GM21528 (cell line): ENCODE measurements around the gene IRS1.

ENCODE experiments used
- ATAC-seq: cut with Tn5 transposase; IDR thresholded peaks from one replicate; pipeline ENCODE4 v1.9.1; 2021; ENCODE audit warnings: mild to moderate bottlenecking, moderate library complexity; ENCODE audit not compliant: unreplicated experiment, low FRiP score

Gene IRS1

DNA sequence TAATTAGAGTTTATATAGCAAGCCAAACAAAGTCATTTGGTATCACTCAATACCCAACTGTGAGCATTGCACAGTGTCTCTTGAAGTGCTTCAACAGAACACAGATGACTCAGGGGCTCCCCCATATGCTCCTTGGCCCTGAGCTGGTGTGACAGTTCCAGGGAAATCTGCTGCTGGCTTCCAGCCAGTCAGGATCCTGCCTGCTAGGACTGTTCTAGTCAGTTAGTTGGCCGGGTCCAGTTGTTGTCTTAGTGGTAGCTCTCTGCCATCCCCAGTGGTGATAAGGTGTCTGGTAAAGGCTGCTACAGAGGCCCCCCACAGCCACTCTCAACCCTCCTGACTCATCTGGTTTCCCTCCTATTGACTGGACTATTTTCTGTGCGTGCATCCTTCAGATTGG is 100.3 kb downstream of the IRS1 start:
- no peak for ATAC-seq

- no peak for ATAC-seq
These were observed 100.9 kb downstream of the IRS1 start for GRCh38 chr2:226698671-226699070.

DNA sequence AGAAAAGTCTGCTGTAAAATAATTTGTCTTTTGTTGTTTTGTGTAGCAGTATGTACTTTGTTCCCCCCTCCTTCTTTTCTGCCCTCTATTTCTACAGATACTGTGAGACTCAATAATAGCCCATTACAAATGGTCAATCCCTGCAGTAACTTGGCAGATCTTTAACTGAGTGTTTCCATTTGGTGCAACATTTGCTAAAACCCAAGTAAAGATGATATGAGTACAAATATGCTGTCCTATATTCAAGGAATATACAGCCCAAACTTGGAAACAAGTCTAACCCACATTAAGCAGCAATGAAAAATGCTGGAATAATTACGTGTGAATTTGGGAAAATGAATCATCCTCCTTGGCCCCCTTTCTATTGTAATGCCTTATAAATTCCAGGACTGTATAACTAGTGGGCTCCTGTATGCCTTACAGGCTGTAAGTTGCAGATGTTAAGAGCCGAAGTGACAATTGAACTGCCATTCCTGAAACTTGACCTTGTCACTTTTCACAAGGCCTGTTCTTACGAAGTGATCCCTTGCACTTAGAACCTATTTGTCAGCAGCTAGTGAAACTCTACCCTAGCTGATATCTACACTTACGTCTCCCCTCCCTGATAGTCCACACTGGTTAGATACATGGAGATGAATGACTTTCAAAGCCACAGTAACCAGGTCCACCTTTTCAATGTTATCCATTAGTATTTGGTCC is 104.9 kb downstream of the IRS1 start:
- no peak for ATAC-seq

DNA sequence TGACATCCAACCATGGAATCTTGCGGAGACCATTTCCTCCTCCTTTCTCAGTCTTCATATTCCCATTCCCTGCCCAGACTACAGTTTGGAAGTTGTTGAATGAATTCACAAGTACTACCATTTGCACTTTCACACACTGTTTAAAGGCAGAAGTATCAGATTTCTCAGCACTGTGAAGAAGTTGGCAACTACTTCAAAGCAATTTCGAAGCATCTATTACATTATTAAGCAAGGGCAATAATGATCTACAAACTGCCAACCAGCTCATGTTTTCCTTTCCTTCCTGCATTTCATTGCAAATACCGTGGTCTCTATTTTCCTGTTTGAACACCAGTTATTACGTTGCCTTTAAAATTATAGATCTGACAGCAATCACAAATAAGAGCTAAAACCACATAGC is 105.5 kb downstream of the IRS1 start:
- ATAC-seq = no peak

GRCh38 chr2:226693521-226693920 is 106.1 kb downstream of the IRS1 start:
- ATAC-seq = no peak

GRCh38 chr2:226692521-226693126 is 107.0 kb downstream of the IRS1 start:
- no peak for ATAC-seq

GRCh38 chr2:226691255-226691654 is 108.4 kb downstream of the IRS1 start:
- ATAC-seq = no peak

GRCh38 chr2:226690461-226691024 is 109.1 kb downstream of the IRS1 start:
- ATAC-seq = no peak

DNA sequence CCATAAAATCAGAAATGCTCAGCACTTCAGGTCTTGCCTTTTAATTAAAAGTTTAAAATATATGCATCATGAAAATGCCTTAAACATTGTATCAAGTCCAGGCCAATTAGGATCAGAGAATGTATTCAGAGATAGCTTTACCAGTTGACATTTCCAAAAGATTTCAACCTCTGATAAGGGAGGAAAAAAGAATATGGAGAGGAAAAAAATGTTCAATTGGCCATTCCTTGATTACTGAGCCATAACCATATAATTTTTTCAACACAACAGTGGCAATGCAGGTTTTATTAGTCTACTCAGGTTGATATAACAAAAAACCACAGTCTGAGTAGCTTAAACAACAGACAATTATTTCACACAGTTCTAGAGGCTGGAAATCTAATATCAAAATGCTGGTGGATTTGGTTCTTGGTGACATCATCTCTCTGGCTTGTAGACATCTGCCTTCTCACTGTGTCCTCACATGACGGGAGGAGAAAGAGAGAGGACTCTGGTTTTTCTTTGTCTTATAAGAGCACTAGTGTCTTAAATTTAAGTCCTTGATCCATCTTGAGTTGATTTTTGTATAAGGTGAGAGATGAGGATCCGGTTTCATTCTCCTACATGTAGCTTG is 111.9 kb downstream of the IRS1 start:
- no peak for ATAC-seq

DNA sequence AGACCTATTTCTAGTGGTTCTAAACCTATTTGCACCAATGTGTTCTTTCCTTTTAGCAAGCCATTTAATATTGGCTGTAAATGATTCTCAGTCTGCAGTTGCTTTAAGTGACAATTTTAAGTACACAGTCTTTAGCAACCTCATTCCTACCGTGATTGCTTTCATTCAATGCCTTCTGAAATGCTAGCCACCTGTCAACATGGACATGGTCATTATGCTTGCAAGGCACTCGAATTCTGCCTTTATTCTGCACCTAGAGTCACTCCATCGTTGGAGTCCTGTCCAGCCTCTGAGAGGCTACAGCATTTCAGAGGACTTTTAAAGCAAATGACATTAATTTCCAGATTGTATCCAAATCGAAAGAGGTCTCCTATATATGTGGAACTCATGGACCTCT is 115.1 kb downstream of the IRS1 start:
- ATAC-seq = no peak

DNA sequence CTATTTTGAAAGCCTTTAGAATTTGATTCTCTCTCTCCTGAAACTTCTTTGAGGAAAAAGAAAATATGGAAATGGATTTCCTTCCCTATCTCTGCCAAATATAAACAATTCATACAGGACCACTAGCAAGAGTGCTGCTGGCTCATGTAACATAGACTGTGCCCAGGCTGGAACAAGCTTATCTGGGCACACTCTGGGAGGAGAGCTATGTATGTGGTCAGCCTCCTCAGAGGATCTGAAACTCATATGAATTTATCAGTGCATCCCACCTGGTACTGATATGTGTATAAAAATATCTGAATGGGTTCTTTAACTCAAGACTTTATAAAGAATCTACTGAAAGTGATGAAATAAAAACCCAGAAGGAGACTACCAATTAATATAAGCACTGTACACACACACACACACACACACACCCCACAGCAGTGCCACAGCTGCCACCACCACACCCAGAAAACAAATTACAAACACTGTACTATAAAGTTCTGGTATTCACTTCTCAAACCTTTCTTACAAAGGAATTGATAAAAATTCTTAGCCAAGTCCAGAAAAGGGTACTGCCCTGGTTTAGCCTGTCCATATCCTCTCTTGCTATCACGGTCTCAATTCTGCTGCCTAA is 115.6 kb downstream of the IRS1 start:
- ATAC-seq = no peak

DNA sequence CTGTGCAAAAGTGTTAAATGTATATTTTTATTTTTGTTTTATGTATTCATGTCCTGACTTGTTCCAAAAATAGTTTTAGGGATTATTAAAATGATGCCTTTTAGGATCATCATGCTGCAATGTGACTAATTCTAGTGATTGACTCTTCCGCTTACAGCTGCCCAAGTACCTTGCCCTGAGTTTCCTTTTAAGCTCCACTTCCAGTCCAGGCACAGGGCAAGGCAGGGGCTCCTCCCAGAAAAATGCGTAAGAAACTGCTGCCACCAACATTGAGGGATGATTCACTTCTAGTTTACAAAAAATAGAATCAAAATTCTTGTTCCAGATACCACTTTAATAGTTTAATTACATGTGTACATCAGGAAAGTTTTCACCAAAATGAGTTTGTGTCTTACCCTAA is 116.4 kb downstream of the IRS1 start:
- no peak for ATAC-seq
